Measurements from ENCODE around the gene TFF3.

DNA sequence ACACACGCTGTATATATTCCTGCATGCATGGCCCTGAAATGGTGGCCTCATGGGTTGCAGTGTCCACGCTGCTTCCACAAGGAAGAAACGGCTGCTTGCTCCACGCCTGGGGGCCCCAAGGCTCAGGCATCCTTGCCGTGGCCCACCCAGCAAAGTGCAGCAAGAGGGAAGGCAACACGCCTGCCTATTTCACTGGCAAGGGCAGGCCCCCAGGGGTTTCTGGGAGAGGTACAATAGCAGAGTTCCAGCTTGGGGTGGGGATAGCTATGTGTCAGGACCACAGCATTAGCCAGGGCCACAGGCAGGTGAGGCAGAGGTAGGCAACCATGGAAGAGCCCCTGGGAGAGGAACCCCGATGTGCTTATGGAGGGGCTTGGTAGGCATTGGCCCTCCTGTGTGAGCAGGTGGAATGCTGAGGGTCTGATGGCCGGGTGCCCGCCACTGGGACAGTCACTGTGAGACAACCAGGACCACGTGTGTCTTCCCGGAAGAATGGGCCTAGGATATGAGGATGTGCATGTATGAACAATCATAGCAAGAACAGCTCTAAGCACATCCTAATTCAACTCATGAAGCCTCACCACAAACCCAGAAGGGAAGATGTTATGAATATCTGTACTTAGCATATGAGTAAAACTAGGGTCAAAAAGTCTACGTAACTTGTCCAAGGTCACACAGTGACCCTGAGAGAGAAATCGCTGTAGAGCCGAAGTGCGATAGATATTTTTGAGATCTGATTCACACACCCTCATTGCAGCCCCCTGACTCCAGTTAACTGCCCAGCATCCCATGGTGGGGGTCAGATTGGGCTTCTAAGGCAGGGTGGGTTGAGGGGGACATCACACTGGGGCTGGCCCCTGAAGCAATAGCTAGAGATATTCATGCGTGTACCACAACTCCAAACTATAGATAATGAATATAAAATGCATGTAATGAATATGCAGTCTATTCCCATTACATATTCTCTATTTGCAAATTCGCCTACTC is 23.8 kb upstream of the TFF3 start:
- TF ChIP-seq, protein P1, sequence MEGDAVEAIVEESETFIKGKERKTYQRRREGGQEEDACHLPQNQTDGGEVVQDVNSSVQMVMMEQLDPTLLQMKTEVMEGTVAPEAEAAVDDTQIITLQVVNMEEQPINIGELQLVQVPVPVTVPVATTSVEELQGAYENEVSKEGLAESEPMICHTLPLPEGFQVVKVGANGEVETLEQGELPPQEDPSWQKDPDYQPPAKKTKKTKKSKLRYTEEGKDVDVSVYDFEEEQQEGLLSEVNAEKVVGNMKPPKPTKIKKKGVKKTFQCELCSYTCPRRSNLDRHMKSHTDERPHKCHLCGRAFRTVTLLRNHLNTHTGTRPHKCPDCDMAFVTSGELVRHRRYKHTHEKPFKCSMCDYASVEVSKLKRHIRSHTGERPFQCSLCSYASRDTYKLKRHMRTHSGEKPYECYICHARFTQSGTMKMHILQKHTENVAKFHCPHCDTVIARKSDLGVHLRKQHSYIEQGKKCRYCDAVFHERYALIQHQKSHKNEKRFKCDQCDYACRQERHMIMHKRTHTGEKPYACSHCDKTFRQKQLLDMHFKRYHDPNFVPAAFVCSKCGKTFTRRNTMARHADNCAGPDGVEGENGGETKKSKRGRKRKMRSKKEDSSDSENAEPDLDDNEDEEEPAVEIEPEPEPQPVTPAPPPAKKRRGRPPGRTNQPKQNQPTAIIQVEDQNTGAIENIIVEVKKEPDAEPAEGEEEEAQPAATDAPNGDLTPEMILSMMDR (conservative IDR thresholded peaks at IDR 0.05), result no peak
- TF ChIP-seq EZH2 (IDR thresholded peaks at IDR 0.05; ENCODE audit: low read depth), result no peak
